Smooth muscle cell (in vitro differentiated cells): ENCODE data around the gene DEDD. TPM values are rescaled to one million over a fixed set of nuclear protein-coding genes. Genes with fewer than 3 reads are reported as not detected.

Source experiments
- DNase-seq: peaks from one replicate; lab custom pipeline; 2025; ENCODE audit not compliant: unreplicated experiment; lab: John Stamatoyannopoulos, UW
- H2AFZ ChIP-seq: fragments of 200-600 bp; sonication (generic); 2 replicates; pipeline ENCODE4 v1.6.0; 2016; ENCODE audit warnings: antibody characterized with exemption, low read depth, mild to moderate bottlenecking
- H3F3A ChIP-seq: fragments of 200-600 bp; sonication (generic); 2 replicates; pipeline ENCODE4 v1.6.0; 2017; ENCODE audit warnings: antibody characterized with exemption, low read depth
- H3K27ac ChIP-seq: fragments of 200-600 bp; sonication (generic); 2 replicates; pipeline ENCODE4 v1.5.1; 2016; ENCODE audit warnings: low read depth, mild to moderate bottlenecking
- H3K27me3 ChIP-seq: fragments of 200-600 bp; sonication (generic); 2 replicates; pipeline ENCODE4 v1.6.1; 2016; ENCODE audit warnings: low read depth, mild to moderate bottlenecking
- H3K36me3 ChIP-seq: fragments of 200-600 bp; sonication (generic); 2 replicates; pipeline ENCODE4 v1.5.1; 2016; ENCODE audit warnings: low read depth
- H3K4me1 ChIP-seq: fragments of 200-600 bp; sonication (generic); 2 replicates; pipeline ENCODE4 v1.5.1; 2016; ENCODE audit warnings: low read depth
- H3K4me2 ChIP-seq: fragments of 200-600 bp; sonication (generic); 2 replicates; pipeline ENCODE4 v1.6.0; 2016; ENCODE audit warnings: mild to moderate bottlenecking
- H3K4me3 ChIP-seq: fragments of 200-600 bp; sonication (generic); 2 replicates; pipeline ENCODE4 v1.5.1; 2016; ENCODE audit warnings: mild to moderate bottlenecking
- H3K79me2 ChIP-seq: fragments of 200-600 bp; sonication (generic); 2 replicates; pipeline ENCODE4 v1.6.0; 2016; ENCODE audit warnings: low read depth, mild to moderate bottlenecking
- H3K9ac ChIP-seq: fragments of 200-600 bp; sonication (generic); 2 replicates; pipeline ENCODE4 v1.6.0; 2016; ENCODE audit warnings: low read depth
- H3K9me3 ChIP-seq: fragments of 200-600 bp; sonication (generic); replicated peaks from 2 replicates; pipeline ENCODE4 v1.5.1; 2016; ENCODE audit warnings: low read depth
- H4K20me1 ChIP-seq: fragments of 200-600 bp; sonication (generic); 2 replicates; pipeline ENCODE4 v1.6.0; 2016; ENCODE audit warnings: low read depth
- WGBS: methylation state at CpG from one replicate; pipeline ENCODE4 v1.1.7; 2016; ENCODE audit warnings: low lambda C conversion rate; 5-methylcytosine and 5-hydroxymethylcytosine counted together
- polyA plus RNA-seq: library from polyadenylated mRNA; unstranded; fragments of >200 nt; fragmentation: Nextera tagmentation; extraction: Ambion mirVana; gene quantifications from 2 replicates; pipeline ENCODE4 v1.2.1, GENCODE V29; 2016
- total RNA-seq: library from RNA; depleted of rRNA; stranded (reverse); fragments of >200 nt; gene quantifications from 2 replicates; pipeline ENCODE4 v1.2.3, GENCODE V29; 2014
- TF ChIP-seq, protein P1 (sequence below): fragments of 200-600 bp; sonication (generic); IDR thresholded peaks from 2 replicates; pipeline ENCODE4 v1.5.1; 2017; ENCODE audit warnings: borderline replicate concordance, mild to moderate bottlenecking, antibody characterized with exemption; ENCODE audit not compliant: insufficient read depth, poor library complexity, severe bottlenecking

The DEDD gene, protein sequence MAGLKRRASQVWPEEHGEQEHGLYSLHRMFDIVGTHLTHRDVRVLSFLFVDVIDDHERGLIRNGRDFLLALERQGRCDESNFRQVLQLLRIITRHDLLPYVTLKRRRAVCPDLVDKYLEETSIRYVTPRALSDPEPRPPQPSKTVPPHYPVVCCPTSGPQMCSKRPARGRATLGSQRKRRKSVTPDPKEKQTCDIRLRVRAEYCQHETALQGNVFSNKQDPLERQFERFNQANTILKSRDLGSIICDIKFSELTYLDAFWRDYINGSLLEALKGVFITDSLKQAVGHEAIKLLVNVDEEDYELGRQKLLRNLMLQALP
- total RNA-seq (36.3 and 36.9 TPM in 2 replicates), polyA plus RNA-seq (33.7 and 38.6 TPM in 2 replicates)

DNA sequence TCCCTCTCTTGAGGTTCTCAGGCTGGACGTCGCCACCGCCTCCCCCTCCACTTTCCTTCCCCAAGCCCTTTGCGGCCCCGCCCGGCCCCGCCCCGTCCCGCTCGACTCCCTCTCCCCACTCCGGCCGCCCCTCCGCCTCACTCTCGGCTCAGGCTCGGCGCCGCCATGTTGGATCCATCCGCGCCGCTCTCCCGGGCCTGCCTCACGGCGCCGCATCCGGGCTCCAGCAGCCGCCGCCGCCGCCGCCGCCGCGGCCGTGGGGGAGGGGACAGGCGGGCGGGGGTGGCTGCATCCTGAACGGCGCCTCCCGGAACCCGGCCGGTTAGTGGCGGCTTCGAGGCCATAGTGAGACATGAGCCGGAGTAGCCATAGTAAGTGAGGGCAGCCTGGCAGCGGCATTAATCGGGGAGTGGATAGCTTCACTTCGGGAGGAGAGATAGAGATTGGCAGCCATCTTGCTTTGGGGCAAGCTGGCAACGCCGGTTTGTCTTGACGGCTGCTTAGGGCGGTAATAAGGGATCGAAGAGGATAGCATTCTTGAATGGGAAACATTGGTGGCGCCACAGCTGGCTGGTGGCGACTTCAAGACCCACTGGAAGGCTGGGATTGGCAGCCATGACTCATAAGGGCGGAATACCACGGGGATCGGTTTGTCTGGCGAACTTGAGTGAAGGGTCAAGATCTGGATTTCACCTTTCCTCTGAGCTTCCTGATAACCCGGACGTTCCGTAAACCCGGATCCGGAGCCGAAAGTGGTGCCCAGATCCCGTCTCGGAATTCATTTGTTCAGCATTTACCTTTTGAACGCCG is at the start of gene DEDD:
Gene DEDD (minus strand): TSS at position 258 of the 810 bp plus-strand sequence. CDS start 8,205 bp downstream, outside the sequence.
- peaks cover 19% of the 10 kb centered on the region for H3K4me1 ChIP-seq
- H3K4me2 ChIP-seq, result peak within 1 kb of the TSS; percentile 85
- H3K79me2 ChIP-seq, result peaks cover 73% of the 10 kb centered on the region
- peaks cover 3% of the 10 kb centered on the region for H3K36me3 ChIP-seq
- peaks cover 5% of the 10 kb centered on the region for H3F3A ChIP-seq
- H3K27me3 ChIP-seq, result no peaks in the 10 kb centered on the region
- under 1% methylated on average over 39 of the region's 68 CpGs for WGBS
- H3K27ac ChIP-seq, result peak within 1 kb of the TSS; percentile 93
- peak within 1 kb of the TSS; percentile 95 for H3K9ac ChIP-seq
- peak within 1 kb of the TSS; percentile 68 for H2AFZ ChIP-seq
- no peaks in the 10 kb centered on the region for H3K9me3 ChIP-seq
- TF ChIP-seq, protein P1, sequence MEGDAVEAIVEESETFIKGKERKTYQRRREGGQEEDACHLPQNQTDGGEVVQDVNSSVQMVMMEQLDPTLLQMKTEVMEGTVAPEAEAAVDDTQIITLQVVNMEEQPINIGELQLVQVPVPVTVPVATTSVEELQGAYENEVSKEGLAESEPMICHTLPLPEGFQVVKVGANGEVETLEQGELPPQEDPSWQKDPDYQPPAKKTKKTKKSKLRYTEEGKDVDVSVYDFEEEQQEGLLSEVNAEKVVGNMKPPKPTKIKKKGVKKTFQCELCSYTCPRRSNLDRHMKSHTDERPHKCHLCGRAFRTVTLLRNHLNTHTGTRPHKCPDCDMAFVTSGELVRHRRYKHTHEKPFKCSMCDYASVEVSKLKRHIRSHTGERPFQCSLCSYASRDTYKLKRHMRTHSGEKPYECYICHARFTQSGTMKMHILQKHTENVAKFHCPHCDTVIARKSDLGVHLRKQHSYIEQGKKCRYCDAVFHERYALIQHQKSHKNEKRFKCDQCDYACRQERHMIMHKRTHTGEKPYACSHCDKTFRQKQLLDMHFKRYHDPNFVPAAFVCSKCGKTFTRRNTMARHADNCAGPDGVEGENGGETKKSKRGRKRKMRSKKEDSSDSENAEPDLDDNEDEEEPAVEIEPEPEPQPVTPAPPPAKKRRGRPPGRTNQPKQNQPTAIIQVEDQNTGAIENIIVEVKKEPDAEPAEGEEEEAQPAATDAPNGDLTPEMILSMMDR, result no peak
- H3K4me3 ChIP-seq, result peak within 1 kb of the TSS; percentile 65
- peak; percentile 95 for DNase-seq
- peaks cover 32% of the 10 kb centered on the region for H4K20me1 ChIP-seq

DNA sequence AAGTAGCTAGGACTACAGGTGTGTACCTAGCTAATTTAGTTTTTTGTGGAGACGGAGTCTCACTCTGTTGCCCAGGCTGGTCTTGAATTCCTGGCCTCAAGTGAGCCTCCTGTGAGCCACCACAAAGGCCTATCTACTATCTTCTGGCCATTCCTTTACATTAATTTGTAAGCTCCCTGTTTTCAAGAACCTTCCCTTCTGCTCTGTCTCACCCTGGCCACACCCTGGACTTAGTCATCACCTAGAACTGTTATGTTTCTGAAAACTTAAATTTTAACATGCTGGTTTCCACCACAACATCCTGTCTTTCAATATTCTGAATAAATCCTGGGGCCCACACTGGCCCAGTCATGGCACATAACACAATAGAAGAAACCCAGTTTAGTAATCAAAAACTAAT is 49.7 kb upstream of the DEDD start:
- WGBS, result 92% methylated on average over 1 of the region's 1 CpG
- no peak overlapping the region for H3K27ac ChIP-seq
- no peaks in the 10 kb centered on the region for H3K79me2 ChIP-seq
- no peak overlapping the region for H3K4me2 ChIP-seq
- H3K36me3 ChIP-seq, result no peaks in the 10 kb centered on the region
- H3F3A ChIP-seq, result no peaks in the 10 kb centered on the region
- H2AFZ ChIP-seq, result no peak overlapping the region
- no peaks in the 10 kb centered on the region for H3K27me3 ChIP-seq
- H3K9me3 ChIP-seq, result no peaks in the 10 kb centered on the region
- no peak for DNase-seq
- no peaks in the 10 kb centered on the region for H3K4me1 ChIP-seq
- no peaks in the 10 kb centered on the region for H4K20me1 ChIP-seq
- H3K4me3 ChIP-seq, result no peak overlapping the region
- H3K9ac ChIP-seq, result no peak overlapping the region
- TF ChIP-seq, protein P1, result no peak

DNA sequence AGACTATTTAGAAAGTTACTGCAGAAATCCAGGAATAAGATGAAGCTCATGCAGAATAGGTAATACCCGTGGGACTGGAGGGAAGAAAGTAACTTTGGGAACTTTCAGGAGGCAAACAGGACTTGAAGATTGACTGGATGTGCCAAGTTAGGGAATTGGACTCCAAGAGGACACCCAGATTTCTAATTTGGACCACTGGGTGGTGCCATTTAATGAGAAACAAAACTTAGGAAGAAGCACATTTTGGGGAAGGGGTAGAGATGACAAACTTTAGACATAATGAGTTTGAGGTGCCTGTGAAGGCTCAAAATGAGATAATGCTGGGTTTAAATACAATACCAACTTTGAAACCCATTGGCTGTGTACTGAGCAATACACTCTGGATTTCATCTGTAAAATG is 48.2 kb upstream of the DEDD start:
- Histone ChIP-seq H3K9me3 (no peaks in the 10 kb centered on the region), H3K27me3 (no peaks in the 10 kb centered on the region), H3K4me3 (no peak overlapping the region), H3F3A (no peaks in the 10 kb centered on the region), H3K27ac (no peak overlapping the region), H3K79me2 (peaks cover 10% of the 10 kb centered on the region), H4K20me1 (no peaks in the 10 kb centered on the region), H3K9ac (no peak overlapping the region), H2AFZ (no peak overlapping the region), H3K4me1 (peaks cover 7% of the 10 kb centered on the region), H3K36me3 (no peaks in the 10 kb centered on the region), H3K4me2 (no peak overlapping the region)
- TF ChIP-seq, protein P1, result peak; percentile 17
- WGBS, result 73% methylated on average over 1 of the region's 1 CpG
- no peak for DNase-seq
